Activated CD8-positive, alpha-beta memory T cell treated with anti-CD3 and anti-CD28 coated beads for 36 hours (primary cell): ENCODE results near the gene NDUFA11. TPM values are rescaled to one million over a fixed set of nuclear protein-coding genes. Genes with fewer than 3 reads are reported as not detected.

Experiments
- CTCF ChIA-PET: fragments of 350-600 bp; sonication (Branson Sonifier 250); formaldehyde crosslinking; loops from one replicate; lab custom pipeline; 2021; ENCODE audit warnings: antibody characterized with exemption; lab: Charles Lee
- POLR2A ChIA-PET: fragments of 350-600 bp; sonication (Branson Sonifier 250); formaldehyde crosslinking; loops from one replicate; lab custom pipeline; 2021; ENCODE audit warnings: antibody characterized with exemption; lab: Charles Lee
- total RNA-seq, 2 experiments: library from RNA; stranded (reverse); gene quantifications; one replicate each; pipeline ENCODE4 v1.2.3, GENCODE V29; 2021

The NDUFA11 gene
- total RNA-seq, 2 experiments from 2014 or later, result 238 to 252 TPM

DNA sequence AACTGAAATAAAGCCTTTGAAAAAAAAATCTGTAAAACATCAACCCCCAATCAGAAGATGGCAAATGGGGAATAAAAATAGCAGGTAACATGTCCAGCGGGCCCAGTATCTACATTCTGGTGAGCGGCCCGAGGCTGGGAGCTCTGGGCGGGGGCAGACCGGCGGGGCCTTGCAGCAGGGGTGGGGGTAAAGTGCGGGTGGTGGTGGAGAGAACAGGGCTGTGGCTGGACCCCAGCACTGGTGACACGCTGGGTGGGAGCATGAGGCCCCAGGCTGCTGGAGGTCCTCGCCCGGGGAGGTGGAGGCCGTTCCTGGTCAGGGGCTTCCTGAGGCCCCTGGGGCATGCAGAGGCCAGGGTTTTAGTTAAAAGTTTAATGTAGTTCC is 12.2 kb upstream of the NDUFA11 start:
- ChIA-PET CTCF (no interaction called here), POLR2A (no interaction called here)

DNA sequence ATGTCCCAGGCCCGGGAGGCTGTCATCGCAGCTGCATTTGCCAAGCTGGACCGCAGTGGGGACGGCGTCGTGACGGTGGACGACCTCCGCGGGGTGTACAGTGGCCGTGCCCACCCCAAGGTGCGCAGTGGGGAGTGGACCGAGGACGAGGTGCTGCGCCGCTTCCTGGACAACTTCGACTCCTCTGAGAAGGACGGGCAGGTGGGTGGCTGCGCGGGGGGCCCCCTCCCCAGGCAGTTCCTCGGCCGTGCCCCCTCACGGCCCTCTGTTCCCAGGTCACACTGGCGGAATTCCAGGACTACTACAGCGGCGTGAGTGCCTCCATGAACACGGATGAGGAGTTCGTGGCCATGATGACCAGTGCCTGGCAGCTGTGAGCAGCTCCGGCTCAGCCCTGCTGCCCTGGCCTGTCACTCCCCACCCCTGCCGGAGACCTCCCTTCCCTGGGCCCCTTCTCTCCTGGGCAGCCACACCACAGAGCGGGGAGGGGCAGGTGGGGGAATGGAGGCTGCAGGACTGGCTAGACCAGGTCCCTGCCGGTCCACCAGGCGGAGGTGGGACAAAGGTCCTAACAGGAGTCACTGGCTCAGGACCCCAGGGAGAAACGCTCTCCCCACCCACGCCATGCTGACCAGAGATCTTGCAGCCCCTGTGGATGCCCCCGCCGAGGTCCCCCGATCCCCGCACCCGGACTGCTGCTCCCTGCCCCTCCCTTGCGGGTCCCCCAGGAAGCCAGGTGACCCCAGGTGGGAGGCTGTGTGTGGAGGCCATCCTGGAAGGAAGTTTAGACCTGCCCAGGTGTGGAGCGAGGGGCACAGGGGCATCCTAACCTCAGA is 11.6 kb upstream of the NDUFA11 start:
- POLR2A ChIA-PET, result no interaction called here
- CTCF ChIA-PET, result no interaction called here

DNA sequence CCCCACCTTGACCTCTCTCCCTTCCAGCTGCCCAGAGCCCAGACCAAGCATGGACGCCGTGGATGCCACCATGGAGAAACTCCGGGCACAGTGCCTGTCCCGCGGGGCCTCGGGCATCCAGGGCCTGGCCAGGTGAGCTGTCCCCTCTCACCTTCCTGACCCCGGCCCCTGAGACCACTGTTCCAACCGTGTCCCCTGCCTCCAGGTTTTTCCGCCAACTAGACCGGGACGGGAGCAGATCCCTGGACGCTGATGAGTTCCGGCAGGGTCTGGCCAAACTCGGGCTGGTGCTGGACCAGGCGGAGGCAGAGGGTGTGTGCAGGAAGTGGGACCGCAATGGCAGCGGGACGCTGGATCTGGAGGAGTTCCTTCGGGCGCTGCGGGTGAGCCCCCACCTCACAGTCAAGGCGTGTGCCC is 10.8 kb upstream of the NDUFA11 start:
- ChIA-PET CTCF (no interaction called here), POLR2A (no interaction called here)

DNA sequence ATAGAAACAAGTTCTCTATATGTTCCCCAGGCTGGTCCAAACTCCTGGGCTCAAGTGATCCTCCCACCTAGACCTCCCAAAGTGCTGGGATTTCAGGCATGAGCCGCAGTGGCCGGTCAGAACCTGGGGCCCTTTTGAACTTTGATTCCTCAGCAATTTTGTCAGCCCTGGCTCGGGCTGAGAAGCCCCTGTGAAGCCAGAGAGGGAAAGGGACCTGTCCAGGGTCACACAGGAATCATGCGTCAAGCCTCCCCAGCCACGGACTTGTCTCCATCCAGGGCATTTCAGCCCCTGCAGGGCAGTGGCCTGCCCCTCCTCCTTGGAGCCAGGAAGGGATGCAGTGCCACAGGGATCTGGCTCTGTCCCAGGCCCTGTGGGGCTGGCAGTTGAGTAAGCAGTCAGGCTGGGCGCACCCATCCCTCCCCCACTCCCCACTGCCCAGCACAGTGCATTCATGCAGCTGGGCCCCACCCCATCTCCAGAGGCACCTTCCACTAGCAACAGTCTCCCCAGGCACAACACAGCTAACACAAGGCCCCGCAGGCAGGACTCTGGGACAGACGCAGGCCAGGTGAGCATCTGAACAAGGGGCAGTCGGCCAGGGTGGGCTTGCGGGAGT is 10.3 kb upstream of the NDUFA11 start, which contains the start of gene CAPS:
Gene CAPS (plus strand): TSS at position 516 of the 619 bp plus-strand sequence. CDS start 153 bp downstream, outside the sequence.
- ChIA-PET POLR2A (no interaction called here), CTCF (no interaction called here)

DNA sequence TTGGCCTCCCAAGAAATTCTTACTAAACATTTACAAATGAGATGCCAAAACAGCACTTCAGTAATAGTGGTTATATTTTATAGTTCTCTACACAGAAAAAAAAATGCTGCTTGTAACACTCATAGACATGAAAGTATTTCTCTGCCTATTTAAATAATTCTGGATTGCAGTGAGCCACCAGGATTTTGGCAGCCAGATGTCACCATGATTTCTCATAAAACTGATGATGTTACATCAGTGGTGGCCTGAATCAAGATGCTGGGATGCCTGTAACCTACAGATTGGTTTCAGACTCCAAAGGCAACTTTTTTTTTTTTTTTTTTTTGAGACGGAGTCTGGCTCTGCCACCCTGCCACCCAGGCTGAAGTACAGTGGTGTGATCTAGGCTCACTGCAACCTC is 7.8 kb upstream of the NDUFA11 start:
- POLR2A ChIA-PET, result no interaction called here
- CTCF ChIA-PET, result interaction anchor here (0.7 kb wide), 1 partner anchor 249 kb away, joined by 4 read pairs; no protein-coding TSS in a partner anchor

DNA sequence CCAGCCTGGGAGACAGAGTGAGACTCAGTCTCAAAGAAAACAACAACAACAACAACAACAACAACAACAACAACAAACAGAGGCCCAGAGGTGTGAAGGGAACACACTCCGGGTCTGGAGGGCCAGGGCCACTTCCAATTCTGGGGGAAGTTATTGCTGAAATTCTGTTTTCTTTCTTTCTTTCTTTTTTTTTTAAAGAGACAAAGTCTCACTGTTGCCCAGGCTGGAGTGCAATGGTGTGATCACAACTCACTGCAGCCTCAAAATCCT is 7.0 kb upstream of the NDUFA11 start:
- CTCF ChIA-PET, result no interaction called here
- POLR2A ChIA-PET, result no interaction called here

DNA sequence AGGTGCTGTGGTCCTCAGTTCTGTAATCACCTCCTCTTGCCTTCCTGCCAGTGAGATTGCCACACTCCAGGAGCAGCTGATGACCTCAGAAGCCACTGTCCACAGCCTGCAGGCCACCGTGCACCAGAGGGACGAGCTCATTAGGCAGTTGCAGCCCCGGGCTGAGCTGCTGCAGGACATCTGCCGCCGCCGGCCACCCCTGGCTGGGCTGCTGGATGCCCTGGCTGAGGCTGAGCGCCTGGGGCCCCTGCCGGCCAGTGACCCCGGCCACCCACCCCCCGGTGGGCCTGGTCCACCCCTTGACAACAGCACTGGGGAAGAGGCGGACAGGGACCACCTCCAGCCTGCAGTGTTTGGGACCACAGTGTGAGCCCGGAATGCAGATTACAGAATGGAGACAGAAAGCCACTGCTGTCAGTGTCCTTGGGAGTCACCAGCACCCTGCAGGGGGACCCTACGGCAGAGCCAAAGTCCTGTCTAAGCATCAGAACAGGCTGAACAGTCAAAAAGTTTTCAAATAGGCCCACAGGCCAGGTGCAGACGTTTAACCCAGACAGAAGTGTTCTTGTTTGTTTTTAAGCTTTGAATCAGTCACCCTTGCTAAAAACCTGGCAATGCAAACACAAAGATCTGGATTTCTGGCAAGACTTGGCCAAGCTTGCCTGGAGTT is 5.3 kb upstream of the NDUFA11 start:
- CTCF ChIA-PET, result interaction anchor here (0.6 kb wide), 1 partner anchor 1653 kb away, joined by 3 read pairs; no protein-coding TSS in a partner anchor
- POLR2A ChIA-PET, result no interaction called here

DNA sequence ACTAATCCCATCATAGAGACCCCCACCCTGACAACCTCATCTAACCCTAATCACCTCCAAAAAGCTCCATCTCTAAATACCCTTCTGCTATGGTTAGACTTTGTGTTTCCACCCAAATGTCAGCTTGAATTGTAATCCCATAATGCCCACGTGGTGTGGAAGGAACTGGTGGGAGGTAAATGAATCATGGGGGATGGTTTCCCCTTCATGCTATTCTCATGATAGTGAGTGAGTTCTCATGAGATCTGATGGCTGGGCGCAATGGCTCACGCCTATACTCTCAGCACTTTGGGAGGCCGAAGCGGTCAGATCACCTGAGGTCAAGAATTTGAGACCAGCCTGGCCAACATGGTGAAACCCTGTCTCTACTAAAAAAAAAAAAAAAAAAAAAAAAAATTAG is 3.7 kb upstream of the NDUFA11 start:
- POLR2A ChIA-PET, result interaction anchor here (0.6 kb wide), 1 partner anchor 103 kb away, joined by 3 read pairs; no protein-coding TSS in a partner anchor

DNA sequence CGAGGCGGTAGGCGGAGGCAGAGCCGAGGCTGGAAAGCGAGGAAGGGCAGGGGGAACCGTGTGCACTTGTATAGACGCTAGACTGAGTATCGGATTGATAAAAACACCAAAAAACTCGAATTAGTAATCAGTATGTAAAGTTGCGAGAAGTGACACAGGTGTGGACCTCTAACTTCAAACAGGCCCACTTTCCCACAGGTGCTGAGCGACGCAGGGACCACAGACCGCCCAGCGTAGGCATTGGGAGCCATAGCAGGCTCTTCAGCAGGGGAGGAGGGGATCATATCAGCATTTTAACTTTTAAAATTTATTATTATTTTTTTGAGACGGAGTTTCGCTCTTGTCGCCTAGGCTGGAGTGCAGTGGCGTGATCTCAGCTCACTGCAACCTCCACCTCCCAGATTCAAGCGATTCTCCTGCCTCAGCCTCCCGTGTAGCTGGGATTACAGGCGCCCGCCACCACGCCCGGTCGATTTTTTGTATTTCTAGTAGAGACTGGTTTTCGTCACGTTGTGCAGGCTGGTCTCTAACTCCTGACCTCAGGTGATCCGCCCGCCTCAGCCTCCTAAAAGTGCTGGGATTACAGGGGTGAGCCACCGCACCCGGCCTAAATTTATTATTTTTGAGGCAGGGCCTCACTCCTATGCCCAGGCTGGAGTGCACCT is 1.7 kb upstream of the NDUFA11 start:
- CTCF ChIA-PET, result interaction anchor here (1.2 to 1.8 kb wide), 2 partner anchors 63 to 102 kb away, joined by 3 to 5 read pairs; no protein-coding TSS in a partner anchor
- POLR2A ChIA-PET, result interaction anchor here (1.3 kb wide), 1 partner anchor 101 kb away, joined by 5 read pairs; no protein-coding TSS in a partner anchor

More for the DNA sequence above, 3.7 kb upstream of the NDUFA11 start:
- CTCF ChIA-PET, result no interaction called here

DNA sequence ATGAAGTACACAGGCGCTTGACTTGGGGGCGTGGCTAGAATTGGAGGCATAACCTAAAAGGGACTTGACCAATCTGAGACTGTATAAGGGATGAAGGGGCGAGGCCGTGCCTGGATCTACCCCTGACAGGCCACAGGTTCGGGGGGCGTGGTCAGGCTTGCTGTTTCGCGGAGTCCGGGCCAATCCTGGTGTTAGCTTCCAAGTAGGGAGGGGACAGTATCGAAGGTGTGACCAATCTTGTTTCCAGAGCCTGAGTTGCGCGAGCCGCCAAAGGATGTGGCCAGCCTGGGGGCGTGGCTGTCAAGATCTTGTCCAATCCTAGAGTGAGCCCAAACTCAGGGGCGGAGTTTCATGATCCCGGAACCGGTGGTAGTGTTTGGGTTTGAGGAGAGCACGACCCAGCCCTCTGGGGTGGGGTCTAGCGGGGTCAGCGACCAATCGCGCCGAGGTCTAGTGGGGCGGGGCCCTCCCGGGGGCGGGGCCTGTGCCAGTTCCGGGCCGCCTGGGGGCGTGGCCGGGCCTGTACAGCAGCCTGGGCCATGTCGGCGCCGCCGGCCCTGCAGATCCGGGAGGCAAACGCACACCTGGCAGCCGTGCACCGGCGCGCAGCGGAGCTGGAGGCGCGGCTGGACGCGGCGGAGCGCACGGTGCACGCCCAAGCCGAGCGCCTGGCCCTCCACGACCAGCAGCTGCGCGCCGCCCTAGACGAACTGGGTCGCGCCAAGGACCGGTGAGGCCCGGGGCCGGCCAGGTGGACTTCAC is 943 bp upstream of the NDUFA11 start, which contains the start of gene VMAC:
Gene VMAC (plus strand): TSS at position 521 of the 762 bp plus-strand sequence. CDS start 19 bp downstream, at position 540.
- ChIA-PET POLR2A (interaction anchor here (0.5 to 2.2 kb wide), 8 partner anchors 38 to 215 kb away, joined by 3 to 23 read pairs (median 4); partner anchors contain the start of gene RPL36), CTCF (interaction anchor here (0.8 to 3.4 kb wide), 5 partner anchors 48 to 101 kb away, joined by 3 to 23 read pairs (median 3); no protein-coding TSS in a partner anchor)

DNA sequence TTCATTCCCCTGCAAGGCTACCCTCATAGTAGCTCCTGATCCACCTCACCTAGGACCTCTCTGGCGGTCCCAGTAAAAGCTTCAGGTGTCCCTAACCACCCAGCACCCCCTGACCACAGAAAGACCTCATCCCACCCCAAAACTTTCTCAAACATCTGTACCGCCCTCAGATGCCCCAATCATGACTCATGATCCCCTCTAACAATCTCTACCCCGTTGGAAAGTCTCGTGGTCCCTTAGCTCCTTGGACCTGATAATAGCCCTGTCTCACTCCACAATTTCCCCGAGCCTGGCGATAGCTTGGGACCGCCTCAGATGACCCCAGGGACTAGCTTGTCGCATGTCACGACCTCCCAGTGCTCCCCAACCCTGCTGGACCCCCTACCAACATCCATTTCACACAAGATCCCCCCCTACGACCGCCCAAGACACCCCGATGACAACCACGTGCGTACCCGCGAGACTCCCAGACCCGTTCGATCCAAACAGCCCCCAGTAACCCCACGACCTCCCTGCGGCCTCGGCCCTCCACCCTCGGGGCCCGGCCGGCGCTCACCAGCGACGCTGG is 450 bp downstream of the NDUFA11 start:
- ChIA-PET CTCF (interaction anchor here (0.6 to 3.4 kb wide), 7 partner anchors 65 to 129 kb away, joined by 3 to 23 read pairs (median 4); no protein-coding TSS in a partner anchor), POLR2A (interaction anchor here (0.7 to 2.2 kb wide), 8 partner anchors 47 to 213 kb away, joined by 3 to 23 read pairs (median 10); partner anchors contain the start of gene RPL36)

DNA sequence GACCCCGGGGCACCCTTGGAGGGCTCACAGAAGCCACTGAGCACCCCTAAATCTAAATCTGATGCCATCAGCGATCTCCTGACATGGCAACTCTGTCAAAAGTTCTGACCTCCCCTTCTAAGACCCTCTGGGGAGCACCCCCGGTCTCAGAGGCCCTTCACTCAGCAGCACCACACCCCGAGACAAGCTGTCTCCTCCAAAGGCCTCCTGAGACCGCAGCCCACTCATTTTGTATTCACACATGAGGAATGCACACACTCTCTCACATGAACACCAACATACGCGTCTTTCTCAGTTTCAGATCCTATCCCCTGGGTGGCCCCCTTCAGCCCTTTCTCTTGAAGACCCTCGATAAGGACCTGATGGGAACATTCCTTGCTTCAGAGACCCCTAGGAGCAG is 2.6 kb downstream of the NDUFA11 start:
- POLR2A ChIA-PET, result no interaction called here
- CTCF ChIA-PET, result interaction anchor here (1.1 to 3.4 kb wide), 3 partner anchors 10 to 97 kb away, joined by 3 to 23 read pairs (median 6); no protein-coding TSS in a partner anchor

DNA sequence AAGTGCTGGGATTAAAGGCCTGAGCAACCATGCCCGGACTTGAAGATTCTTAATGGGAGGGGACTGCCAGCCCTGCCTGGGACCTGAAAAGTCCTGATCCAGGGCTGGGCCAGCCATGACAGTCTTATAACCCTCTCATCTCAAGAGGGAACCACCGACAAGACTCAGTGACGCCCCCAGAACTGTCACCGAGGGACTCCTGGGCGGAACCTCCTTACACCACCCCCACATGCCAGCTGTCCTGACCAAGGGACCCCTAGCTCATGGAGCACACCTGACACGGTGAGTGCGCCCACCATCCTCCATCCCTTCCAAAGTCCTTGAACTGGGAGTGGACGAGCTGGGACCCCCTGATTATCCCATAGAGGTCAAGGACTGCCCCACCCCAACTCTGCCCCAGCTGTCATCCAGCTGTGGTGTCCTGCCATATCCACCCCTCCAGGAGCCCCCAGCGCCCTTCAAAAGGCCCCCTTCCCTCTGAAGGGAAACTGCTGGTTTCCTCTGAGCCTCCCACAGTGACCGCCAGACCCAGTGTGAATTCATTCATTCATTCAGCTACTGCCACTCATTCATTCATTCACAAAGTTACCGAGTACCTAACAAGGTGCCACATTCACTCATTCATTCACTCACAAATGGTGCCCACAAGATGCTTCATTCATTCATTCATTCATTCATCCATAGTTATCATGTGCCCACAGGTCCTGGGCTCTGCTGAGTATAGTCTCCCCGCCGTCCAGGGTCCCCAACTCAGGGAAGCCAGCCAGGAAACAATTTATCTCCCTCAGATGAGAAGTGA is 3.7 kb downstream of the NDUFA11 start:
- CTCF ChIA-PET, result interaction anchor here (1.1 to 1.6 kb wide), 2 partner anchors 9 to 96 kb away, joined by 3 to 6 read pairs; no protein-coding TSS in a partner anchor

DNA sequence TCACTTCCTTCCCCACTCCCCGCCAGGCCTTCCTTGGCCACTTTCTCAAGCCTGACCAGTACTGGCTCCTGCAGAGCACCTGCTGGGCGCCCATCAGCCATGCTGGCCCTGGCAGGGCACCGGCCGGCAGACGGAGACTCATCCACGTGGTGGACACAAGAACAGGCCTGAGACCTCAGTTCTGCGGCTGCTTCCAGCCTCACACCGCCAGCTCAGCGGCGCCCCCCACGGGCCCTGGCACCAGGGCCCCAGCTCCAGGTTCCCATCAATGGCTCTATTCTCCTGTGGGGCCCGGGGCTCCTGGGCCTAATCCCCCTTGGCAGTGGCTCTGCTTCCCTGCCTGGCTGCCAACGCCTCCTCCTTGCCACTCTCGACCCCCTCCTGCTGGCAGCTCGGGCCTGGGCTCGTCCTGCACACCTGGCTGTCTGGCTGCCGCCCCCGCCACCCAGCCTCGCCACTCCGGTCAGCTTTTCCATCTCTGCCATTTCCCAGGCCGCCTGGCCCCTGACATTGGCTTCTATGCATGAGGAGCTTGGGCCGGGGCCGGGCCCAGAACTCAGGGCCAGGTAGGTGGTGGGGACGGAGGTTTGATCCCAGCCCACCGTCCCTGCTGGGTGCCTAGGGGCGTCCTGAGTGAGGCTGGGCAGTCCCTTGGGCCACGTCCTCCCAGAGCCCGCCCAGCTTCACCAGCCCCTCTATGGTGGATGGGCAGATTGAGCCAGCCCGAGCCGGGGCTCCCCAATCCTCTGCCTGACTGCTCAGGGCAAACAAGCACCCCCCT is 6.2 kb downstream of the NDUFA11 start:
- CTCF ChIA-PET, result interaction anchor here (1.4 kb wide), 1 partner anchor 93 kb away, joined by 4 read pairs; no protein-coding TSS in a partner anchor

More for the DNA sequence above, 3.7 kb downstream of the NDUFA11 start:
- POLR2A ChIA-PET, result no interaction called here

DNA sequence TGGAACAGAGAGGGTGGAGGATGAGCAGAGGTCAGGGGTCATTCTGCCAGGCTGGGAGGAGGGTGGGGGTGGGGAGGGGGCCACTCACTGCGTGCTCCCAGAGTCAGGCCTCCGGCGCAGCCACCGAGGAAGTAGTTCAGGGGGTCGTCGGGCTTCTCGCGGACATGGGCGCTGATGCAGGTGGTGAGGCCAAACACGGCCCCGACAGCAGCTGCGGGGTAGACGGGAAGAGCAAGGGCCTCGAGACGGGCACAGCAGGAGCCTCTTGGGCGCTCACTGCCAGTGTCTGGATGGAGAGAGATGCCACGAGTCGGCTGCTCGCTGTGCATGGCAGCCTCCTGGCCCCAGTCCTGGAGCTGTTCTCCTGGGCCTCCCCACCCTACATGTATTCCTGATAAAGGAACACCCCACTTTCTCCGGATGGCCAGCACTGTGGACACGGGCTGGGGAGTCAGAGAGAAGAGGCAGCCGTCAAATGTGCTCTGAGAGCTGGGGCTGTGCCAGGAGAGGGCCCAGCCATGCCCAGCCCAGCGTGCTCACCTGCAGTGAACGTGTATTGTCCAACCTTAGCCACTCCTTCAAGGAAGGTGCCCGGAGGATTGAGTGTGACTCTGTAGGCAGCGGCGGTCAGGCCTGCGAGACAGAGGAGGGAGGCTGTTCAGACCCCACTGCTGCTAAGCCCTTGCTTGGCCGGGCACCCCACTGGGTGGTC is 7.1 kb downstream of the NDUFA11 start:
- ChIA-PET CTCF (interaction anchor here (1.4 kb wide), 1 partner anchor 92 kb away, joined by 4 read pairs; no protein-coding TSS in a partner anchor), POLR2A (no interaction called here)

More for the DNA sequence above, 6.2 kb downstream of the NDUFA11 start:
- POLR2A ChIA-PET, result no interaction called here
